Esophagus squamous epithelium (tissue), 5 donors: Measurements from ENCODE around the gene WDFY3. TPM values are rescaled to one million over a fixed set of nuclear protein-coding genes. Genes with fewer than 3 reads are reported as not detected.

ENCODE experiments used
- DNase-seq: peaks from one replicate; lab custom pipeline; 2025; lab: John Stamatoyannopoulos, UW
- H3K27ac ChIP-seq, 4 donors: fragments of 200-600 bp; sonication (generic); one replicate each; pipeline ENCODE4 v1.5.1; 2016 to 2019; ENCODE audit warnings: mild to moderate bottlenecking in 1 of 4
- H3K27me3 ChIP-seq, 4 donors: fragments of 200-600 bp; sonication (generic); 1 replicate in 3 of 4; 2 replicates in 1 of 4; pipeline versions ENCODE4 v1.5.1 to v1.6.0; 2017 to 2021; ENCODE audit warnings: antibody characterized with exemption in 1 of 4
- H3K36me3 ChIP-seq, 3 donors: fragments of 200-600 bp; sonication (generic); one replicate each; pipeline ENCODE4 v1.5.1; 2016 to 2019
- H3K4me1 ChIP-seq, 3 donors: fragments of 200-600 bp; sonication (generic); one replicate each; pipeline ENCODE4 v1.5.1; 2017 to 2019
- H3K4me3 ChIP-seq, 4 donors: fragments of 200-600 bp; sonication (generic); 1 replicate in 3 of 4; 2 replicates in 1 of 4; pipeline ENCODE4 v1.5.1; 2016 to 2019; ENCODE audit warnings: mild to moderate bottlenecking in 2 of 4, moderate library complexity in 1 of 4
- H3K9me3 ChIP-seq, 3 donors: fragments of 200-600 bp; sonication (generic); one replicate each; pipeline ENCODE4 v1.5.1; 2016 to 2019
- CTCF ChIP-seq, 6 experiments: fragments of 450-650 bp in 4 of 6; fragments of 200-600 bp in 2 of 6; sonication (generic) in 2 of 6; IDR thresholded peaks; one replicate each; pipeline ENCODE4 v1.5.1; 2016 to 2019; ENCODE audit warnings: antibody characterized with exemption in 6 of 6, mild to moderate bottlenecking in 4 of 6, moderate library complexity in 4 of 6
- POLR2A ChIP-seq, 4 donors: fragments of 450-650 bp; IDR thresholded peaks; one replicate each; pipeline ENCODE4 v1.6.1; 2017; ENCODE audit warnings: antibody characterized with exemption in 4 of 4, mild to moderate bottlenecking in 4 of 4, moderate library complexity in 3 of 4
- WGBS, 2 donors: methylation state at CpG; one replicate each; pipeline ENCODE4 v1.1.5; 2018; 5-methylcytosine and 5-hydroxymethylcytosine counted together
- intact Hi-C: fragments of 100-400 bp; cut with DNase I; formaldehyde crosslinking; loops from one replicate; pipeline ENCODE4 v1.15.0; 2022
- total RNA-seq, 4 donors: library from RNA; depleted of rRNA; stranded (reverse); fragments of >200 nt; gene quantifications; one replicate each; pipeline ENCODE4 v1.1.0, GENCODE V29; 2016
- donor health status: DM: yes; HTN: yes; CAD: no.

WDFY3 gene
- total RNA-seq, 4 donors from 2014 or later: 30.9 to 70.0 (median 42.2) TPM

DNA sequence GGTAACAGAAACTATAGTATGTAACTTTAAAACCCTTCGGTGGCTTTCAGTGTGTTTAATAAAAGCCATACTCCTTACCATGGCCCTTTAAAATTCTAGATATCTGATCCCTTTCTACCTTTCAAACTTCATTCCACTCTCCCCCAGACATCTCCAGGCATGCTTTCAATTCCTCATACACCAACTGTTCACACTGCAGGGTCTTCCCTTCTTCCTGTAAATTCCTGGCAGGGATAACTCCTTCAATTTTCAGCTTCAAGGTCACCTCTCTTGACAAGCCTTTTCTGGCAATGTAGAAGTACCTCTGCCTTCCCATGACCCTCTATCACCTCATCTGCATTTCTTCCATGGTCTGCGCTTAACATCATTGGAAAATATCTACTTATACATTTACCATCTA lies 60.8 kb downstream of the WDFY3 start:
- no peak overlapping the region for H3K4me3 ChIP-seq
- no peaks in the 10 kb centered on the region for H3K9me3 ChIP-seq
- H3K27ac ChIP-seq: no peak overlapping the region
- H3K27me3 ChIP-seq: no peaks in the 10 kb centered on the region
- peaks cover 0 to 10% (median 0%) of the 10 kb centered on the region in 3 donors for H3K36me3 ChIP-seq
- no peak for TF ChIP-seq CTCF (IDR thresholded peaks at IDR 0.05)
- TF ChIP-seq POLR2A (IDR thresholded peaks at IDR 0.05): no peak
- no peak for DNase-seq
- 92 to 94% methylated on average over 2 of the region's 2 CpGs for WGBS, 2 donors
- no peaks in the 10 kb centered on the region for H3K4me1 ChIP-seq
- intact Hi-C loops: no loop called here

GRCh38 chr4:84901740-84902281 lies 64.7 kb downstream of the WDFY3 start:
- Histone ChIP-seq H3K36me3 (peaks cover 0 to 7% (median 0%) of the 10 kb centered on the region in 3 donors), H3K9me3 (no peaks in the 10 kb centered on the region), H3K4me1 (no peaks in the 10 kb centered on the region), H3K27me3 (no peaks in the 10 kb centered on the region), H3K4me3 (no peak overlapping the region), H3K27ac (no peak overlapping the region)
- intact Hi-C loops: no loop called here
- WGBS, 2 donors: 90 to 96% methylated on average over 3 of the region's 3 CpGs
- DNase-seq: no peak
- TF ChIP-seq POLR2A (IDR thresholded peaks at IDR 0.05): no peak
- TF ChIP-seq CTCF (IDR thresholded peaks at IDR 0.05): no peak

DNA sequence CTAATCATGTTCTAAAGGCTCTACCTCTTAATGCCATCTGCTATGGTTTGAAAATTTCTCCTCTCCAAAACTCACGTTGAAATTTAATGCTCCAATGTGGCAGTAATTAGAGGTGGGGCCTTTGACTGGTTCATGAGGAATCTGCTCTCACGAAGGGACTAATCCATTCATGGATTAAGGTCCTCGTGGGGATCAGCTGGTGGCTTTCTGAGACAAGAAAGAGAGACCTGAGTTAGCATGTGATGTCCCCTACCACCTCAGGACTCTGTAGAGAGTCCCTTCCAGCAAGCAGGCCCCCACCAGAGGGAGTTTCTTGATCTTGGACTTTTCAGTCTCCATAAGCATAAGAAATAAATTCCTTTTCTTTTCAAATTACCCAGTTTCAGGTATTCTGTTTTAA lies 65.3 kb downstream of the WDFY3 start:
- Histone ChIP-seq H3K27me3 (no peaks in the 10 kb centered on the region), H3K9me3 (no peaks in the 10 kb centered on the region), H3K4me1 (no peaks in the 10 kb centered on the region), H3K36me3 (peaks cover 0 to 8% (median 0%) of the 10 kb centered on the region in 3 donors), H3K27ac (no peak overlapping the region), H3K4me3 (no peak overlapping the region)
- 73 to 80% methylated on average over 3 of the region's 3 CpGs for WGBS, 2 donors
- no peak for DNase-seq
- TF ChIP-seq CTCF (IDR thresholded peaks at IDR 0.05): no peak
- TF ChIP-seq POLR2A (IDR thresholded peaks at IDR 0.05): no peak
- intact Hi-C loops: no loop called here

GRCh38 chr4:84899616-84900015 lies 66.9 kb downstream of the WDFY3 start:
- no peaks in the 10 kb centered on the region for H3K9me3 ChIP-seq
- no peak overlapping the region for H3K4me3 ChIP-seq
- no peak for TF ChIP-seq CTCF (IDR thresholded peaks at IDR 0.05)
- no peak for TF ChIP-seq POLR2A (IDR thresholded peaks at IDR 0.05)
- H3K36me3 ChIP-seq: peaks cover 0 to 14% (median 0%) of the 10 kb centered on the region in 3 donors
- no peak overlapping the region for H3K27ac ChIP-seq
- 73 to 90% methylated on average over 3 of the region's 3 CpGs for WGBS, 2 donors
- no peak for DNase-seq
- intact Hi-C loops: no loop called here
- peaks cover 0 to 6% (median 0%) of the 10 kb centered on the region in 3 donors for H3K4me1 ChIP-seq
- no peaks in the 10 kb centered on the region for H3K27me3 ChIP-seq

DNA sequence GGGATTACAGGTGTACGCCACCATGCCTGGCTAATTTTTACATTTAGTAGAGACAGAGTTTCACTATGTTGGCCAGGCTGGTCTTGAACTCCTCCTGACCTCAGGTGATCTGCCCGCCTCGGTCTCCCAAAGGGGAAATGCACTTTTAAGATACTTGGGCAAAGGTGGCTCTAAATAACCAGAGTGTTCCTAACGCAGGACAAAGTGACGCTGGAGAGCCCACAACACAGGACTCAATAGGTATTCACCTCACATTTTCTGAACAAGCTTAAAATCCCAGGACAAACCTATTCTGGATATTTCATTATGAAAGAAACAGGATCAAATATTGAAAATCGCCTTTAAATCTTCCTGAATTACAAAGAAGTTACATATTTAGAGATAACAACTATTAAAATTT lies 69.0 kb downstream of the WDFY3 start:
- Histone ChIP-seq H3K9me3 (no peaks in the 10 kb centered on the region), H3K4me3 (no peak overlapping the region), H3K27me3 (no peaks in the 10 kb centered on the region), H3K36me3 (peaks cover 0 to 12% (median 0%) of the 10 kb centered on the region in 3 donors), H3K27ac (no peak overlapping the region), H3K4me1 (peaks cover 0 to 12% (median 0%) of the 10 kb centered on the region in 3 donors)
- intact Hi-C loops: no loop called here
- DNase-seq: no peak
- no peak for TF ChIP-seq CTCF (IDR thresholded peaks at IDR 0.05)
- no peak for TF ChIP-seq POLR2A (IDR thresholded peaks at IDR 0.05)
- WGBS, 2 donors: 95 to 99% methylated on average over 5 to 6 of the region's 6 CpGs
